Activated CD4-positive, alpha-beta memory T cell treated with anti-CD3 and anti-CD28 coated beads for 36 hours (primary cell): ENCODE data around the gene MARCHF10. TPM values are rescaled to one million over a fixed set of nuclear protein-coding genes. Genes with fewer than 3 reads are reported as not detected.

Experiments
- CTCF ChIA-PET: fragments of 350-600 bp; sonication (Branson Sonifier 250); formaldehyde crosslinking; loops from one replicate; lab custom pipeline; 2021; ENCODE audit warnings: antibody characterized with exemption, inconsistent platforms; lab: Charles Lee
- POLR2A ChIA-PET: fragments of 350-600 bp; sonication (Branson Sonifier 250); formaldehyde crosslinking; loops from one replicate; lab custom pipeline; 2021; ENCODE audit warnings: antibody characterized with exemption; lab: Charles Lee
- DNase-seq: peaks from one replicate; pipeline ENCODE4 v3.0.0-alpha.2; 2020
- H3K27ac Mint-ChIP-seq: one replicate; pipeline ENCODE4 v1.8.0; 2021; ENCODE audit warnings: mixed read lengths
- H3K27me3 Mint-ChIP-seq: one replicate; pipeline ENCODE4 v1.8.0; 2021; ENCODE audit warnings: mixed read lengths
- H3K36me3 Mint-ChIP-seq: one replicate; pipeline ENCODE4 v1.8.0; 2021; ENCODE audit warnings: mixed read lengths
- H3K4me1 Mint-ChIP-seq: one replicate; pipeline ENCODE4 v1.8.0; 2021; ENCODE audit warnings: low read depth, mixed read lengths
- H3K4me3 Mint-ChIP-seq: one replicate; pipeline ENCODE4 v1.8.0; 2021; ENCODE audit warnings: mild to moderate bottlenecking, mixed read lengths
- H3K9me3 Mint-ChIP-seq: one replicate; pipeline ENCODE4 v1.8.0; 2021; ENCODE audit warnings: mixed read lengths
- intact Hi-C: fragments of 100-400 bp; cut with micrococcal nuclease; formaldehyde crosslinking; loops from one replicate; pipeline ENCODE4 v1.15.1; 2023
- total RNA-seq, 2 experiments: library from RNA; stranded (reverse); gene quantifications; one replicate each; pipeline ENCODE4 v1.2.3, GENCODE V29; 2021

The MARCHF10 gene
- total RNA-seq, 2 experiments from 2014 or later: not detected

- Mint-ChIP-seq H3K9me3 (peaks cover 7% of the 10 kb centered on the region), H3K27ac (no peak overlapping the region), H3K4me1 (no peaks in the 10 kb centered on the region), H3K36me3 (peaks cover 5% of the 10 kb centered on the region), H3K4me3 (no peak overlapping the region), H3K27me3 (peaks cover 7% of the 10 kb centered on the region)
- ChIA-PET CTCF (no interaction called here), POLR2A (no interaction called here)
- intact Hi-C loops: no loop called here
- no peak for DNase-seq
Observed at GRCh38 chr17:62780269-62780668, 27.8 kb downstream of the MARCHF10 start.

- no peak for DNase-seq
- Mint-ChIP-seq H3K27me3 (peaks cover 8% of the 10 kb centered on the region), H3K27ac (no peak overlapping the region), H3K4me3 (no peak overlapping the region), H3K4me1 (no peaks in the 10 kb centered on the region), H3K9me3 (peaks cover 4% of the 10 kb centered on the region), H3K36me3 (no peaks in the 10 kb centered on the region)
- POLR2A ChIA-PET: no interaction called here
- CTCF ChIA-PET: no interaction called here
- intact Hi-C loops: no loop called here
Observed at GRCh38 chr17:62778990-62779681, 29.0 kb downstream of the MARCHF10 start.

GRCh38 chr17:62775876-62776275, 32.2 kb downstream of the MARCHF10 start:
- Mint-ChIP-seq H3K27me3 (peaks cover 14% of the 10 kb centered on the region), H3K27ac (no peak overlapping the region), H3K4me3 (no peak overlapping the region), H3K4me1 (no peaks in the 10 kb centered on the region), H3K9me3 (peaks cover 5% of the 10 kb centered on the region), H3K36me3 (no peaks in the 10 kb centered on the region)
- ChIA-PET CTCF (no interaction called here), POLR2A (no interaction called here)
- DNase-seq: no peak
- intact Hi-C loops: no loop called here

GRCh38 chr17:62774338-62774737, 33.8 kb downstream of the MARCHF10 start:
- ChIA-PET CTCF (no interaction called here), POLR2A (no interaction called here)
- H3K36me3 Mint-ChIP-seq: no peaks in the 10 kb centered on the region
- no peak overlapping the region for H3K27ac Mint-ChIP-seq
- H3K4me3 Mint-ChIP-seq: no peak overlapping the region
- H3K4me1 Mint-ChIP-seq: no peaks in the 10 kb centered on the region
- DNase-seq: no peak
- H3K9me3 Mint-ChIP-seq: peaks cover 5% of the 10 kb centered on the region
- intact Hi-C loops: no loop called here
- peaks cover 14% of the 10 kb centered on the region for H3K27me3 Mint-ChIP-seq

GRCh38 chr17:62767997-62768396, 40.1 kb downstream of the MARCHF10 start:
- Mint-ChIP-seq H3K4me3 (no peak overlapping the region), H3K27me3 (peaks cover 12% of the 10 kb centered on the region), H3K27ac (no peak overlapping the region), H3K36me3 (no peaks in the 10 kb centered on the region), H3K4me1 (no peaks in the 10 kb centered on the region), H3K9me3 (peaks cover 5% of the 10 kb centered on the region)
- intact Hi-C loops: no loop called here
- POLR2A ChIA-PET: no interaction called here
- CTCF ChIA-PET: no interaction called here
- DNase-seq: no peak

GRCh38 chr17:62765351-62765750, 42.8 kb downstream of the MARCHF10 start:
- no peak for DNase-seq
- Mint-ChIP-seq H3K4me1 (no peaks in the 10 kb centered on the region), H3K27me3 (peaks cover 16% of the 10 kb centered on the region), H3K9me3 (no peaks in the 10 kb centered on the region), H3K27ac (no peak overlapping the region), H3K36me3 (no peaks in the 10 kb centered on the region), H3K4me3 (no peak overlapping the region)
- CTCF ChIA-PET: no interaction called here
- intact Hi-C loops: no loop called here
- POLR2A ChIA-PET: no interaction called here

- no peak for DNase-seq
- H3K9me3 Mint-ChIP-seq: no peaks in the 10 kb centered on the region
- CTCF ChIA-PET: no interaction called here
- H3K27me3 Mint-ChIP-seq: peaks cover 22% of the 10 kb centered on the region
- POLR2A ChIA-PET: no interaction called here
- no peaks in the 10 kb centered on the region for H3K36me3 Mint-ChIP-seq
- H3K4me3 Mint-ChIP-seq: no peak overlapping the region
- no peaks in the 10 kb centered on the region for H3K4me1 Mint-ChIP-seq
- no peak overlapping the region for H3K27ac Mint-ChIP-seq
- intact Hi-C loops: no loop called here
Observed at GRCh38 chr17:62763891-62764600, 44.1 kb downstream of the MARCHF10 start.

- H3K36me3 Mint-ChIP-seq: no peaks in the 10 kb centered on the region
- H3K4me1 Mint-ChIP-seq: no peaks in the 10 kb centered on the region
- H3K27me3 Mint-ChIP-seq: peaks cover 24% of the 10 kb centered on the region
- intact Hi-C loops: no loop called here
- ChIA-PET POLR2A (no interaction called here), CTCF (no interaction called here)
- H3K27ac Mint-ChIP-seq: no peak overlapping the region
- DNase-seq: no peak
- H3K4me3 Mint-ChIP-seq: no peak overlapping the region
- H3K9me3 Mint-ChIP-seq: no peaks in the 10 kb centered on the region
Observed at GRCh38 chr17:62761884-62762283, 46.2 kb downstream of the MARCHF10 start.

- ChIA-PET CTCF (no interaction called here), POLR2A (no interaction called here)
- no peak overlapping the region for H3K4me3 Mint-ChIP-seq
- H3K27ac Mint-ChIP-seq: no peak overlapping the region
- H3K4me1 Mint-ChIP-seq: no peaks in the 10 kb centered on the region
- H3K27me3 Mint-ChIP-seq: peaks cover 20% of the 10 kb centered on the region
- intact Hi-C loops: no loop called here
- no peak for DNase-seq
- no peaks in the 10 kb centered on the region for H3K36me3 Mint-ChIP-seq
- H3K9me3 Mint-ChIP-seq: no peaks in the 10 kb centered on the region
Observed at GRCh38 chr17:62760945-62761267, 47.2 kb downstream of the MARCHF10 start.

GRCh38 chr17:62760059-62760944, 47.8 kb downstream of the MARCHF10 start:
- H3K36me3 Mint-ChIP-seq: no peaks in the 10 kb centered on the region
- H3K4me3 Mint-ChIP-seq: no peak overlapping the region
- no peak for DNase-seq
- no peaks in the 10 kb centered on the region for H3K9me3 Mint-ChIP-seq
- intact Hi-C loops: no loop called here
- no peak overlapping the region for H3K27ac Mint-ChIP-seq
- ChIA-PET CTCF (no interaction called here), POLR2A (no interaction called here)
- no peaks in the 10 kb centered on the region for H3K4me1 Mint-ChIP-seq
- peaks cover 22% of the 10 kb centered on the region for H3K27me3 Mint-ChIP-seq

- H3K27ac Mint-ChIP-seq: no peak overlapping the region
- no peak for DNase-seq
- POLR2A ChIA-PET: no interaction called here
- no peak overlapping the region for H3K4me3 Mint-ChIP-seq
- CTCF ChIA-PET: no interaction called here
- no peaks in the 10 kb centered on the region for H3K9me3 Mint-ChIP-seq
- no peaks in the 10 kb centered on the region for H3K4me1 Mint-ChIP-seq
- intact Hi-C loops: no loop called here
- H3K36me3 Mint-ChIP-seq: no peaks in the 10 kb centered on the region
- peaks cover 13% of the 10 kb centered on the region for H3K27me3 Mint-ChIP-seq
Observed at GRCh38 chr17:62757500-62757951, 50.6 kb downstream of the MARCHF10 start.

GRCh38 chr17:62756198-62756597, 51.9 kb downstream of the MARCHF10 start:
- Mint-ChIP-seq H3K36me3 (no peaks in the 10 kb centered on the region), H3K27ac (no peak overlapping the region), H3K27me3 (peaks cover 10% of the 10 kb centered on the region), H3K4me1 (no peaks in the 10 kb centered on the region), H3K4me3 (no peak overlapping the region), H3K9me3 (no peaks in the 10 kb centered on the region)
- POLR2A ChIA-PET: no interaction called here
- CTCF ChIA-PET: no interaction called here
- intact Hi-C loops: no loop called here
- no peak for DNase-seq
